H54 (cell line): ENCODE data around the gene TRMO.
"Not testable (repeated sequence)": the region's sequence is repeated elsewhere in the genome, so short reads cannot be mapped to it uniquely, and the experiment has no call there.

Source experiments
- DNase-seq: peaks from one replicate; pipeline ENCODE4 v3.0.0; 2011; ENCODE audit warnings: low spot score, mixed read lengths; ENCODE audit not compliant: insufficient read length
- FAIRE-seq: peaks from 3 replicates; lab custom pipeline; 2011; peaks lifted over from hg19 to GRCh38; lab: Jason Lieb, UNC
- POLR2A ChIP-seq: IDR thresholded peaks from 2 replicates; pipeline ENCODE4 v1.6.1; 2011; ENCODE audit warnings: low read depth, mild to moderate bottlenecking, low read length

The TRMO gene, protein sequence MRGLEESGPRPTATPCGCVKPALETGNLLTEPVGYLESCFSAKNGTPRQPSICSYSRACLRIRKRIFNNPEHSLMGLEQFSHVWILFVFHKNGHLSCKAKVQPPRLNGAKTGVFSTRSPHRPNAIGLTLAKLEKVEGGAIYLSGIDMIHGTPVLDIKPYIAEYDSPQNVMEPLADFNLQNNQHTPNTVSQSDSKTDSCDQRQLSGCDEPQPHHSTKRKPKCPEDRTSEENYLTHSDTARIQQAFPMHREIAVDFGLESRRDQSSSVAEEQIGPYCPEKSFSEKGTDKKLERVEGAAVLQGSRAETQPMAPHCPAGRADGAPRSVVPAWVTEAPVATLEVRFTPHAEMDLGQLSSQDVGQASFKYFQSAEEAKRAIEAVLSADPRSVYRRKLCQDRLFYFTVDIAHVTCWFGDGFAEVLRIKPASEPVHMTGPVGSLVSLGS

DNA sequence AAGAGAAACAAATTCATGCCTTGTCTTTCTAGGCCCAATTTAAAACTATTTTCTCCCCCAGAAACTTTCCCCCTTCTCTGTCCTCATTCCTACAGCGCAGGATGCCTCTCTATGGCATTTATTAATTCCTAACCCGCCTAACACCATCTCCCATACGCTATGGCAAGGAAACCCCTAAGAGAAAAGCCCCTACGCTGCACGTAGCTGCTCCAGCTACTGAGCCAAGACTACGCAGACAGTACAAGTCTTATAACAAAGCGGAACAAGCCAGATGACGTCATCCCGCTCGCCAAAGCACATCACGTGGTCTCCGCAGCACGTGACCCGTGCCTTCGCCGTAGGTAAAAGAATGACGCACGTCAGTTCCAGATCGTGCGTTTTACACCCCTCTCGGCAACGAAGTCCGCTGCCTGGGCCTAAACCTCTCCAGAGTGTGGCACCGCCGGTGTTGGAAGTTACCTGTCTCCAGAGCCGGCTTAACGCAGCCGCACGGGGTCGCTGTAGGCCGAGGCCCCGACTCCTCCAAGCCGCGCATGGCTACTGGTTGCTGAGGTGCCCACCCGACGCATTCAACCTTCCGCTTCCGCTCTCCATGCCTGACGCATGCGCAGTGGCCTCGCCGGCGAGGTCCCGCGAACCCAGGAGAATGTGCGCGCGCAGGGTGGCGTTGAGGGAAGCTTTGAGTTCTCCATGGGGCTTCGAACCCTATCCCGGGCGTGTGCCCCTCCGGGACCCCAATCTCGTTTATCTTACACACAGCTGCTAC lies at the start of gene TRMO:
TSS of gene TRMO (minus strand) at position 542 of the 766 bp plus-strand sequence. CDS start at position 535, 7 bp downstream.
- FAIRE-seq (peak; percentile 100), DNase-seq (peak; percentile 99)
- peak; percentile 91 for TF ChIP-seq POLR2A

DNA sequence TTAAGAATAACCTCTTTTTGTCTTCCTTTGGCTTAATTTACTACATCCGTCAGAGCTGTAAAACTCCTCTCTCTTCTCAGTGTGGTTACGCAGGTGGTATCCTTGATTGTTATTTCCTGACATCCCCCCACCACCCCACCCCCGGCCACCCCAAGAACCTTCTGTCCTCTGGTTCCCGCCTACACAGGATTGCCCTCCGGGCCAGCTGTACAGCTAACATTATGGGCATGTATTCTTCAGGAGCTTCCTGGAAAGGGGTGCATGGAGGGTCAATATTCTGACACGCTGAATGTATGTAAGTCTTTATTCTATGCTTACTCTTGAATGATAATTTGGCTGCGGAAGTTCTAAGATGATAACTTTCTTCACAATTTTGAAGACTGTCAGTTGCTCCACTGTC lies 47.9 kb upstream of the TRMO start:
- TF ChIP-seq POLR2A = no peak
- DNase-seq = no peak
- FAIRE-seq = no peak

DNA sequence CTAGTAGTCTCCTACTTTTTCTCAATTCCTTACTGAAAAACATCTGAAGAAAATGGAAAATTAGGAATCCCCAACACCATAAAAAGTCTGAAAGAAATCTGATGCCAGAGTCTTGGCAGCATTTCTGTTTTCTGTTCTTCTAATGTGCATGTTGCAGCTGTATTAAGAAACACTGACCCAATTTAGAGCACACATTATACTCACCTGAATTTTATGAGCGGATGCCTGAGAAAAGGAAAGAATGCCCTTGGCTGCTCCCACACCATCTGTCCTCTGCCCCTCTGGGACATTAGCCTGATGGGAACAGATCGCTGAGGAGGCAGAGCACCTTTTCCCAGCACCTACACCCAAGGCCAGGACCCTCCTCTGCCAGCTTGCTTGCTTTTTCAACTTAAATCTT lies 46.7 kb upstream of the TRMO start:
- DNase-seq (no peak), FAIRE-seq (no peak)
- no peak for TF ChIP-seq POLR2A

DNA sequence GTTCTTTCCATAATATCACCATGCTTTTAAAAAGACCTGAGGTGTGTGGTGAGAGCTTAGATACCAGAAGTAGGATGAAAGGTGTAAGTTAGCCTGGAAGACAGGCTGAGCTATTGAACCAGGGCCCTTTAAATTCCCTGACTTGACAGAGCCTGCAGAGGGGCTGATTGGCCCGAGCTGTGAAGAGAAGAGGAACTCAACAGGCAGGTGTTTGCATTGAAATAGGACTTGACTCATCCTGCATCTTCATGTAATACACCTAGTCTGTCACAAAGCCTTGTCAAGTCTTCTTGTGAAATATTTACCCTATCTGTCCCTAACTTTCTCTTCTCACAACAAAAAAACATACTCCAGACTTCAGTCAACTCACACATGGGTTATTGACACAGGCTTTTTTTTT lies 44.2 kb upstream of the TRMO start:
- no peak for FAIRE-seq
- no peak for DNase-seq
- no peak for TF ChIP-seq POLR2A

DNA sequence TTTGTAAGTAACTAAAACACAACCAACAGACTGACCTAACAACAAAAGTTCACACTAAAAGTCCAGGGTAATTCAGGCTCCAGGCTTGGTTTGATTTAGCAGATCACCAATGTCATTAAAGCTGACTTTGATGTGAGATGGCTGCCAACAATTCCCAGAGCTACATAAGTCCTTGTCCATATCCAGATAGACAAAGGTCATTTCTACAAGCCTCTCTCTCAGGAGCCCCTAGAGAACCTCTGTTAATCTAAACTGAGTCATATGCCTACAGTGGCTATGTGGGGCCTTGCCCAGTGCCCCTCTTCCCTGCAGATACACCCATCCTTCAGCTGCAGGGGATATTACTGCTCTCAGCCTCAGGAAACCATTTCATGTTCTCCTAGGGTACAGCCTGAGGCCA lies 42.6 kb upstream of the TRMO start:
- FAIRE-seq = no peak
- no peak for TF ChIP-seq POLR2A
- DNase-seq = no peak

DNA sequence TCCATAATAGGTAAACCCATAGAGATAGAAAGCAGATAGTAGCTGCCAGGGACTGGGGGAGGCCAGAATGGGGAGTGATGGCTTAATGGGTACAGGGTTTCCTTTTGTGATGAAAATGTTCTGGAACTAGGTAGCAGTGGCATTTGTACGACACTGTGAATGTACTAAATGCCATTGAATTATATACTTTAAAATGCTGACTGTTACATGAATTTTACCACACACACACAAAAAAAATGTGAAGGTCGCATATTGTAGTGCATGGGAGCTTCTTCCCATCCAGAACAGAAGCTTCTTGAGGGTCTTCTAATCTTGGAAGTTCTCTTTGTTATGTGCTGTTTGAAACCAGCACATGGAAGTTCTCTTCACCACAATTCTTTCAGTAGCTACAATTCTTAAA lies 40.9 kb upstream of the TRMO start:
- no peak for FAIRE-seq
- no peak for TF ChIP-seq POLR2A
- no peak for DNase-seq

DNA sequence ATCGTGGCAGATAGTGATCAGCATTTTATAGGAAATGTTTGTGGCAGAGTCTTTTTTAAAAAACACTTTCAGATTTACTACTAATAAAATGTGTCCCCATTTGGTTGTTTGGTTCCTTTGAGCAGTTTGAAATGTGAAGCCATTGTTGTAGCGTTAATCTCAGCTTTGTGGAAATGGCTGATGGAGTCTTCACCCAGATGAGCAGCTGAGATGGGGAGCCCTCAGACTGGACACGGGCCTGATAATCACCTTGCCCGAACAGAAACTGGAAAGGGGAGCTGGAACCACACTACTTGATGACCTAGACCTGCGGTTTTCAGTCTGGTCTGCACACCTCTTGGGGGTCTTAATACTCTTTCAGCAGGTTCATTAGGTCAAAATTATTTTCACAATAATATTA lies 40.3 kb upstream of the TRMO start:
- DNase-seq = no peak
- TF ChIP-seq POLR2A = no peak
- no peak for FAIRE-seq

DNA sequence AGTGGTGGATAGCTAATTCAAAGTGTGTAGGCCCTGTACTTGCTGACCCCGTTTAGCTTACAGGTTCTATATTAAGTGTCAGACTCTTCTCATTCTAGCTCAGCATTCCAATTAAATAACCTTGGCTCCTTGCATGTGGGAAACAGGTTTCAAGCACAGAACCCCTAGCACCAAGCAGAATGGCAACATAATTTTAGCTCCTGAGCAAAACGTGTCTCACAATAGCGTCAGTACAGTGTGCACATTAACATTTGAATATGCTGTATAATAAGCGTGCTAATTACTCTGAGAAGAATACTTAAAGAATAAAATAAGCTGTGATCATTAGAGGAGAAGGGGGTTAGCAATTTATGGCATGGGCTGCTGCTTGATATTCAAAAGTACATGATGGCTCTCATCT lies 39.8 kb upstream of the TRMO start:
- no peak for TF ChIP-seq POLR2A
- DNase-seq (no peak), FAIRE-seq (no peak)

DNA sequence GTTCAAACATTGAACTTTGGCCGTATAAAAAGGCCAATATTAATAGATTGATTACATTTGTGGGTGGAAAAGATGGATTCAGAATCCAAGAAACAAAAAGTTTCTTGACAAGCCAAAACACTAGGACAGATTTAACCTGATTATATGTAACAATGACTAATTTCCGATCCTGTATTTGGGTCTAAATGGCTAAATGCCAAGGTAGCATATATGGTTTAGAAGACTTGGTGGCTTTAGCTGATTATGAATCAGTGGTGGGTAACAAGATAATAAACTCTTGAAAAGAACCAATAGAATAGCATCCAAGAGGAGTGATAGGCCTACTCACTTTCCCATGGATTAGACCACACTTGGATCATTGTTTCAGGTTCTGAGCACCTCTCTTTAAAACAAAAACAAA lies 39.1 kb upstream of the TRMO start:
- FAIRE-seq (no peak), DNase-seq (no peak)
- TF ChIP-seq POLR2A = no peak

DNA sequence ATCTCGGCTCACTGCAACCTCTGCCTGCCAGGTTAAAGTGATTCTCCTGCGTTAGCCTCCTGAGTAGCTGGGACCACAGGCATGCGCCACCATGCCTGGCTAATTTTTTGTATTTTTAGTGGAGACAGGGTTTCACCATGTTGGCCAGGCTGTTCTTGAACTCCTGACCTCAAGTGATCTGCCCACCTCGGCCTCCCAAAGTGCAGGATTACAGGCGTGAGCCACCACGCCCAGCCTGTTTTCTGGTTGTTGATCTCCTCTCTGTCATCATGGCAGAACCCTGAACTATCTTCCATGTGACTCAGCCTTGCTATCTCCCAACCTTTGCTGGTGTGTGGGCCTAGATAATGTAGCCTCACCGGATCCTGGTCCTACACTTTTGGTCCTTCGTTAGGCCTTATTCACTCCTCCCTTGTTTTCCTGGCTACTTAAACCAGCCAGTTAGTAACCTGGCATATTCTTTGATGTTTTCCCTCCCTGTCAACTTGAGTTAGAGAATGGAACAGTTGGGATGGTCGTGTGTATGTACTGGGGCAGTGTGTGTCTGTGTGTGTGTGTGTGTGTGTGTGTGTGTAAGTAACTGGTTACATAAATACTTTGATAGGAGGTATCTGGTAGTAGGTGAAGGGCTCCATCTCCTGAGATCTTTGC lies 38.5 kb upstream of the TRMO start:
- FAIRE-seq = peak; percentile 36
- DNase-seq = not testable (repeated sequence)

DNA sequence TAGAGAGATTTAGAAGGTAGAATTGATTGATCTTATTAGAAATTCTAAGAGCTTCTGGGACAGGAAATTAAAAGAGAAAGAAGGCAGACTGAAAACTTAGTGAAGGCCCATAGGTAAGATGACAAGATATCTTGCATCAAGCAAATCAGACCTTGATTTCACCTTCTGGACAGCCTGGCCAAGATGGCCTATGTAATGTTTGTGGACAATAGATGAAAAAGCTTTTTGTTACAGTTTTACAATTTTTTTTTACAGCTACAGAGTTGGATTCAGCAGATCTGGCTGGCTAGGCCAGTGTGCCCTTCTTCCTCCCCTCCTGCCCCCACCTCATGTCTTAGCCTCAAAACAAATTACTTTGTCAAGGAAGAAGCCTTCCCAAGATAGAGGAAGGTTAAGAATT lies 37.3 kb upstream of the TRMO start:
- TF ChIP-seq POLR2A = no peak
- FAIRE-seq = no peak
- no peak for DNase-seq

DNA sequence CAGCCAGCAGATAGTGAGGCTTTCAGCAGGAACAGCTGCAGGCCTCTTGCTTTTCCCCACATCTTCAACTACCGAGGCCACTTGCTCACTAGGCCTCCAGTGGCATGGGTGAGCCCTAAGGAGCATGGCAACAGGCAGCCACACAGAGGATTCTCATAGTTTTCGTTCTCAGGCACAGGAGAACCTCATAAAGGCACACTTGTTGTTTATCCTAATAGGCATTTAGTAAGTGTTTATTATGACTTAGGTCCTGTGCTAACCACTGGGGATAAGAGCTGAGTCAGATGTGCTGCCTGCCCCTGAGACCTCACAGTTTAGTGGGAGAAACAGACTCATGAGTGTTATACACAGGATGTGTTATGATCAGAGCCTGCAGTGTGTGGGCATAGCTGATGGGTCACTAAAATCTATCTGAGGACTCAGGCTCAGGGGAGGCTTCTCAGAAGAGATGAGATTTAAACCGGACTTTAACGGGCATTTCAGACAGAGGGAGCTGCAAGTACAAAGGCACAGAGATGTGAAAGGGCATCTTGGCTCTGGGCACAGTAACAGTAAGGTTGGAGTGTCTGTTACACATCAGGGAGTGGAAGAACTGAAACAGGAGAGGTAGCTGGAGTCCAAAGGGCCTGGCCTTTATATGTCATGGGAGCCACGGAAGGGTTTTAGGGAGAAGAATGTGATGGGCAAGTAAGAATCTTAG lies 36.7 kb upstream of the TRMO start:
- no peak for TF ChIP-seq POLR2A
- FAIRE-seq = peak; percentile 83
- DNase-seq = no peak

DNA sequence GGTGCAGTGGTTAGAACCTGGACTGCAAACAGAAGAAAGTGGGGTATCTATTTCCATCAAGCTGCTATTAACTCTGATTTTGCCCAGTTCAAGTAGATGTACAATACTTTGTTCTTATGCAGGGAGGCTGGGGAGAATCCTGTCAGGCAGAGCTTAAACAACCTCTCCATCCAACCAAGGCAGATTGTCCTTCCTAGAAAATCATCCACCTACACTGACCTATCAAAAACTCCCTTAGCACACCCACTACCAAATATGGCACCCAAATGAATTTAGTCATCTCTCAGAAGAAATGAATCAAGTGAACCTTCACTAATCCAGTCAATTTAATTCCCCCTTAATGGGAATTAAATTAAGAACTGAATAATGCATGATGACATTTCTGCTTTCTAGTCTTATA lies 34.0 kb upstream of the TRMO start:
- FAIRE-seq (no peak), DNase-seq (no peak)
- TF ChIP-seq POLR2A = no peak
